CD4-positive, alpha-beta memory T cell (primary cell): ENCODE data around the gene ACVRL1. TPM values are rescaled to one million over a fixed set of nuclear protein-coding genes. Genes with fewer than 3 reads are reported as not detected.

Experiments
- CTCF ChIA-PET: fragments of 350-600 bp; sonication (Branson Sonifier 250); formaldehyde crosslinking; loops from one replicate; lab custom pipeline; 2021; ENCODE audit warnings: inconsistent platforms; ENCODE audit not compliant: partially characterized antibody; lab: Charles Lee
- POLR2A ChIA-PET: fragments of 350-600 bp; sonication (Branson Sonifier 250); formaldehyde crosslinking; loops from one replicate; lab custom pipeline; 2021; ENCODE audit not compliant: partially characterized antibody; lab: Charles Lee
- DNase-seq, 5 donors: peaks; one replicate each; pipeline versions ENCODE4 v3.0.0 to v3.0.0-alpha.2; 2020 to 2022; ENCODE audit warnings: mixed read lengths in 1 of 5
- H3K27ac ChIP-seq: one replicate; pipeline ENCODE4 v1.7.0; 2013; ENCODE audit warnings: low read depth, low read length
- H3K27me3 ChIP-seq: 2 replicates; pipeline ENCODE4 v1.7.0; 2013; ENCODE audit warnings: mild to moderate bottlenecking, low read length, moderate library complexity; ENCODE audit not compliant: insufficient read depth
- H3K36me3 ChIP-seq: 2 replicates; pipeline ENCODE4 v1.7.0; 2013; ENCODE audit warnings: mild to moderate bottlenecking, low read length, moderate library complexity; ENCODE audit not compliant: insufficient read depth
- H3K4me1 ChIP-seq: 2 replicates; pipeline ENCODE4 v1.7.0; 2013; ENCODE audit warnings: mild to moderate bottlenecking, low read length, moderate library complexity; ENCODE audit not compliant: insufficient read depth
- H3K4me3 ChIP-seq, 2 donors: one replicate each; pipeline ENCODE4 v1.7.0; 2013; ENCODE audit warnings: low read length in 2 of 2, mild to moderate bottlenecking in 1 of 2
- H3K9me3 ChIP-seq, 2 donors: one replicate each; pipeline ENCODE4 v1.7.0; 2013; ENCODE audit warnings: low read length in 2 of 2, control low read depth in 1 of 2; ENCODE audit not compliant: control insufficient read depth in 1 of 2
- H3K27ac Mint-ChIP-seq, 7 donors: one replicate each; pipeline ENCODE4 v1.8.0; 2020 to 2021; ENCODE audit warnings: mixed read lengths in 7 of 7, mild to moderate bottlenecking in 6 of 7, inconsistent platforms in 3 of 7, moderate library complexity in 3 of 7
- H3K27me3 Mint-ChIP-seq, 2 donors: one replicate each; pipeline ENCODE4 v1.8.0; 2020 to 2021; ENCODE audit warnings: mixed read lengths in 2 of 2
- H3K36me3 Mint-ChIP-seq, 2 donors: one replicate each; pipeline ENCODE4 v1.8.0; 2020 to 2021; ENCODE audit warnings: mixed read lengths in 2 of 2, inconsistent platforms in 1 of 2, mild to moderate bottlenecking in 1 of 2
- H3K4me1 Mint-ChIP-seq, 4 donors: one replicate each; pipeline ENCODE4 v1.8.0; 2020 to 2021; ENCODE audit warnings: mixed read lengths in 4 of 4, mild to moderate bottlenecking in 1 of 4
- H3K4me3 Mint-ChIP-seq, 8 donors: one replicate each; pipeline ENCODE4 v1.8.0; 2020 to 2021; ENCODE audit warnings: mixed read lengths in 8 of 8, mild to moderate bottlenecking in 7 of 8, moderate library complexity in 6 of 8, inconsistent platforms in 3 of 8
- H3K9me3 Mint-ChIP-seq, 8 donors: one replicate each; pipeline ENCODE4 v1.8.0; 2020 to 2021; ENCODE audit warnings: mixed read lengths in 8 of 8, mild to moderate bottlenecking in 5 of 8, inconsistent platforms in 3 of 8, moderate library complexity in 1 of 8
- intact Hi-C: fragments of 100-400 bp; cut with micrococcal nuclease; formaldehyde crosslinking; loops from one replicate; pipeline ENCODE4 v1.15.1; 2023
- polyA plus RNA-seq, 2 donors: library from polyadenylated mRNA; unstranded; fragments of 300-500 nt; fragmentation: Illumina TruSeq; gene quantifications; one replicate each; pipeline ENCODE4 v1.2.3, GENCODE V29; 2021
- total RNA-seq, 2 experiments: library from RNA; stranded (reverse); gene quantifications; one replicate each; pipeline ENCODE4 v1.2.3, GENCODE V29; 2021

Gene ACVRL1
- total and polyA plus RNA-seq, 4 experiments from 2014 or later = 0.15 to 0.83 TPM; not detected in 2

GRCh38 chr12:51924551-51925319 is 17.4 kb downstream of the ACVRL1 start:
- CTCF ChIA-PET = interaction anchor here (1.1 to 4.1 kb wide), 4 partner anchors 8 to 56 kb away, joined by 3 to 23 read pairs (median 13); no protein-coding TSS in a partner anchor
- Mint-ChIP-seq H3K27me3 (no peaks in the 10 kb centered on the region), H3K4me1 (peaks cover 3 to 14% (median 5%) of the 10 kb centered on the region in 4 donors), H3K4me3 (no peak overlapping the region), H3K36me3 (no peaks in the 10 kb centered on the region), H3K27ac (peak overlapping the region in 1 of 7 donors; percentile 25), H3K9me3 (no peaks in the 10 kb centered on the region)
- H3K36me3 ChIP-seq = no peaks in the 10 kb centered on the region
- H3K27ac ChIP-seq = no peak overlapping the region
- intact Hi-C loops = no loop called here
- peaks cover 9% of the 10 kb centered on the region for H3K4me1 ChIP-seq
- no peaks in the 10 kb centered on the region for H3K9me3 ChIP-seq
- H3K27me3 ChIP-seq = no peaks in the 10 kb centered on the region
- no peak overlapping the region for H3K4me3 ChIP-seq
- DNase-seq = no peak
- POLR2A ChIA-PET = interaction anchor here (1.3 to 1.5 kb wide), 2 partner anchors 46 to 56 kb away, joined by 3 to 4 read pairs; no protein-coding TSS in a partner anchor

GRCh38 chr12:51925346-51926063 is 18.2 kb downstream of the ACVRL1 start:
- Histone ChIP-seq H3K9me3 (no peaks in the 10 kb centered on the region), H3K4me1 (peaks cover 9% of the 10 kb centered on the region), H3K27ac (no peak overlapping the region), H3K36me3 (no peaks in the 10 kb centered on the region), H3K27me3 (no peaks in the 10 kb centered on the region), H3K4me3 (no peak overlapping the region)
- intact Hi-C loops = loop anchor here (1.0 kb wide), 1 partner anchor 55 kb away; no protein-coding TSS in a partner anchor
- H3K4me3 Mint-ChIP-seq = no peak overlapping the region
- POLR2A ChIA-PET = no interaction called here
- DNase-seq = no peak
- H3K9me3 Mint-ChIP-seq = no peaks in the 10 kb centered on the region
- CTCF ChIA-PET = interaction anchor here (1.1 to 3.4 kb wide), 3 partner anchors 9 to 55 kb away, joined by 3 to 15 read pairs (median 8); no protein-coding TSS in a partner anchor
- peaks cover 3 to 14% (median 5%) of the 10 kb centered on the region in 4 donors for H3K4me1 Mint-ChIP-seq
- H3K27me3 Mint-ChIP-seq = no peaks in the 10 kb centered on the region
- no peaks in the 10 kb centered on the region for H3K36me3 Mint-ChIP-seq
- peak overlapping the region in 2 of 7 donors; percentile 14 to 25 for H3K27ac Mint-ChIP-seq

- H3K27me3 Mint-ChIP-seq = no peaks in the 10 kb centered on the region
- H3K4me3 ChIP-seq = no peak overlapping the region
- ChIA-PET CTCF (interaction anchor here (1.8 to 3.4 kb wide), 3 partner anchors 49 to 55 kb away, joined by 8 to 15 read pairs (median 9); no protein-coding TSS in a partner anchor), POLR2A (interaction anchor here (0.6 kb wide), 1 partner anchor 51 kb away, joined by 3 read pairs; no protein-coding TSS in a partner anchor)
- peaks cover 3 to 14% (median 5%) of the 10 kb centered on the region in 4 donors for H3K4me1 Mint-ChIP-seq
- DNase-seq = no peak
- H3K27ac ChIP-seq = no peak overlapping the region
- no peaks in the 10 kb centered on the region for H3K27me3 ChIP-seq
- H3K36me3 Mint-ChIP-seq = no peaks in the 10 kb centered on the region
- H3K9me3 Mint-ChIP-seq = no peaks in the 10 kb centered on the region
- H3K4me1 ChIP-seq = peaks cover 9% of the 10 kb centered on the region
- no peaks in the 10 kb centered on the region for H3K36me3 ChIP-seq
- intact Hi-C loops = loop anchor here (1.0 kb wide), 1 partner anchor 54 kb away; no protein-coding TSS in a partner anchor
- H3K4me3 Mint-ChIP-seq = no peak overlapping the region
- peak overlapping the region in 1 of 7 donors; percentile 43 for H3K27ac Mint-ChIP-seq
- no peaks in the 10 kb centered on the region for H3K9me3 ChIP-seq
Observed at GRCh38 chr12:51926064-51926632, 18.8 kb downstream of the ACVRL1 start.

- Mint-ChIP-seq H3K4me1 (peaks cover 3 to 14% (median 5%) of the 10 kb centered on the region in 4 donors), H3K9me3 (no peaks in the 10 kb centered on the region), H3K27me3 (no peaks in the 10 kb centered on the region), H3K36me3 (no peaks in the 10 kb centered on the region), H3K4me3 (no peak overlapping the region), H3K27ac (no peak overlapping the region)
- CTCF ChIA-PET = interaction anchor here (0.7 to 3.4 kb wide), 6 partner anchors 8 to 99 kb away, joined by 3 to 15 read pairs (median 6); no protein-coding TSS in a partner anchor
- H3K9me3 ChIP-seq = no peaks in the 10 kb centered on the region
- POLR2A ChIA-PET = interaction anchor here (0.6 kb wide), 1 partner anchor 51 kb away, joined by 3 read pairs; no protein-coding TSS in a partner anchor
- no peaks in the 10 kb centered on the region for H3K27me3 ChIP-seq
- peaks cover 9% of the 10 kb centered on the region for H3K4me1 ChIP-seq
- H3K4me3 ChIP-seq = no peak overlapping the region
- no peaks in the 10 kb centered on the region for H3K36me3 ChIP-seq
- intact Hi-C loops = loop anchor here (1.0 kb wide), 1 partner anchor 54 kb away; no protein-coding TSS in a partner anchor
- DNase-seq = peak; percentile 26 to 61 (median 30)
- H3K27ac ChIP-seq = no peak overlapping the region
Observed at GRCh38 chr12:51926718-51927117, 19.4 kb downstream of the ACVRL1 start.

- H3K4me1 Mint-ChIP-seq = no peaks in the 10 kb centered on the region
- no peak overlapping the region for H3K27ac Mint-ChIP-seq
- H3K36me3 ChIP-seq = no peaks in the 10 kb centered on the region
- H3K9me3 ChIP-seq = no peaks in the 10 kb centered on the region
- intact Hi-C loops = no loop called here
- no peaks in the 10 kb centered on the region for H3K36me3 Mint-ChIP-seq
- no peaks in the 10 kb centered on the region for H3K9me3 Mint-ChIP-seq
- H3K27me3 ChIP-seq = no peaks in the 10 kb centered on the region
- DNase-seq = no peak
- H3K4me1 ChIP-seq = no peaks in the 10 kb centered on the region
- ChIA-PET POLR2A (no interaction called here), CTCF (interaction anchor here (1.5 kb wide), 1 partner anchor 10 kb away, joined by 4 read pairs; no protein-coding TSS in a partner anchor)
- H3K4me3 Mint-ChIP-seq = no peak overlapping the region
- no peak overlapping the region for H3K27ac ChIP-seq
- peaks cover 0 to 2% of the 10 kb centered on the region in 2 donors for H3K27me3 Mint-ChIP-seq
- no peak overlapping the region for H3K4me3 ChIP-seq
Observed at GRCh38 chr12:51932218-51933076, 25.1 kb downstream of the ACVRL1 start.

GRCh38 chr12:51934080-51934479 is 26.8 kb downstream of the ACVRL1 start:
- ChIA-PET POLR2A (no interaction called here), CTCF (interaction anchor here (1.4 to 2.7 kb wide), 2 partner anchors 11 to 59 kb away, joined by 5 to 9 read pairs; no protein-coding TSS in a partner anchor)
- Histone ChIP-seq H3K27ac (no peak overlapping the region), H3K36me3 (no peaks in the 10 kb centered on the region), H3K4me1 (no peaks in the 10 kb centered on the region), H3K9me3 (no peaks in the 10 kb centered on the region), H3K27me3 (no peaks in the 10 kb centered on the region), H3K4me3 (no peak overlapping the region)
- Mint-ChIP-seq H3K27ac (no peak overlapping the region), H3K4me3 (no peak overlapping the region), H3K4me1 (no peaks in the 10 kb centered on the region), H3K9me3 (no peaks in the 10 kb centered on the region), H3K27me3 (peaks cover 0 to 2% of the 10 kb centered on the region in 2 donors), H3K36me3 (no peaks in the 10 kb centered on the region)
- intact Hi-C loops = no loop called here
- DNase-seq = no peak
